Endothelial cell (in vitro differentiated cells): ENCODE data around the gene EIF4G3. TPM values are rescaled to one million over a fixed set of nuclear protein-coding genes. Genes with fewer than 3 reads are reported as not detected.

ENCODE experiments used
- DNase-seq: peaks from one replicate; pipeline ENCODE4 v3.0.0; 2021; ENCODE audit warnings: low spot score
- H3K27ac Mint-ChIP-seq: one replicate; pipeline ENCODE4 v1.8.0; 2021; ENCODE audit warnings: mixed read lengths, inconsistent platforms; ENCODE audit not compliant: unreplicated experiment
- H3K27me3 Mint-ChIP-seq: one replicate; pipeline ENCODE4 v1.8.0; 2021; ENCODE audit warnings: mild to moderate bottlenecking, moderate library complexity, mixed read lengths, inconsistent platforms; ENCODE audit not compliant: unreplicated experiment
- H3K36me3 Mint-ChIP-seq: one replicate; pipeline ENCODE4 v1.8.0; 2021; ENCODE audit warnings: mild to moderate bottlenecking, low read depth, mixed read lengths, inconsistent platforms; ENCODE audit not compliant: unreplicated experiment
- H3K4me1 Mint-ChIP-seq: one replicate; pipeline ENCODE4 v1.8.0; 2021; ENCODE audit warnings: mild to moderate bottlenecking, mixed read lengths, inconsistent platforms; ENCODE audit not compliant: unreplicated experiment
- H3K4me3 Mint-ChIP-seq: one replicate; pipeline ENCODE4 v1.8.0; 2021; ENCODE audit warnings: mild to moderate bottlenecking, mixed read lengths, inconsistent platforms; ENCODE audit not compliant: unreplicated experiment
- H3K9me3 Mint-ChIP-seq: one replicate; pipeline ENCODE4 v1.8.0; 2021; ENCODE audit warnings: mixed read lengths, inconsistent platforms; ENCODE audit not compliant: unreplicated experiment
- total RNA-seq: library from RNA; stranded (reverse); fragmentation: NEBNext Ultra II Directional; extraction: Animal tissue kit (Norgen Biotek cat#: 25700); gene quantifications from one replicate; pipeline ENCODE4 v1.2.1, GENCODE V29; 2021; ENCODE audit not compliant: unreplicated experiment
- TF ChIP-seq, protein P1 (sequence below): fragments of 200-600 bp; sonication (generic); IDR thresholded peaks from one replicate; pipeline ENCODE4 v1.5.0; 2021; ENCODE audit warnings: antibody characterized with exemption; ENCODE audit not compliant: unreplicated experiment

The EIF4G3 gene
- total RNA-seq, 1 donor from 2014 or later: 87.6 TPM

DNA sequence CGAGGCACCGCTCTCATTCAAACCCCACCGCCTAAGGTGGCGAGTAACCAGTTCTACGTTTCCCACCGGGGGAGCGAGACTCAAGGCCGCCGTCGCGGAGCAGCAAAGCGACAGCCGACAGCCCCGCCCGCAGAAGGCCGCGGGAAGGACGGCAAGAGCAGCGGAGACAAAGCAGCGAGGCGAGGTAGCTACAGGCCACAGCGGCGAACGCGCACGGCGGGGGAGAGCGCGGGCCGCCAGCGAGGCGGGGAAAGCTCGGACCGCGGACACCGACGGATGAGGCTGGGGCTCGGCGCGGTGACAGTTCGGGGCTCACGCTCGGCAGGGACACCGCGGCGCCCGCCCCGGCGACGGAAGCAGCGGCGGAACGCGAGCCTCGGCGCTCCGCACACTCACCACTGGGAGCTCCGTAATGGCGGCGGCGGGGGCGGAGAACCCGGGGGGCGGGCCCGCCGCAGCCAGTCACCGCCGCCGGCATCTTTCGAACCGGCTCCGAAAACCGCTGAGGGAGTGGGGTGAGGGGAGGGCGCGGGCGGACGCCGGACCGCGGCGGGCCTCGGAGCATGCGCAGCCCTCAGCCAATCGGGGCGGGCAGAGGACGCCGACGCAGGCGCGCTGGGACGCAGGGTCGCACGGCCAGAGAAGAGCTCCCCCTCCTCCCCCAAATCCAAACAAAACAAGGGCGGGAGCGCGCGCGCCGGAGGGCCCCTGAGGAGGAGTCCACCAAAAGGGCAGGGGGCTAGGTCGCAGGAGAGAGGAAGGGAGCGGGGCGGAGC lies 390.3 kb downstream of the EIF4G3 start:
- Mint-ChIP-seq H3K4me3 (peak overlapping the region; percentile 99), H3K4me1 (peaks cover 22% of the 10 kb centered on the region), H3K9me3 (no peaks in the 10 kb centered on the region), H3K27ac (peak overlapping the region; percentile 96), H3K27me3 (peaks cover 17% of the 10 kb centered on the region), H3K36me3 (peaks cover 11% of the 10 kb centered on the region)
- TF ChIP-seq, protein P1, sequence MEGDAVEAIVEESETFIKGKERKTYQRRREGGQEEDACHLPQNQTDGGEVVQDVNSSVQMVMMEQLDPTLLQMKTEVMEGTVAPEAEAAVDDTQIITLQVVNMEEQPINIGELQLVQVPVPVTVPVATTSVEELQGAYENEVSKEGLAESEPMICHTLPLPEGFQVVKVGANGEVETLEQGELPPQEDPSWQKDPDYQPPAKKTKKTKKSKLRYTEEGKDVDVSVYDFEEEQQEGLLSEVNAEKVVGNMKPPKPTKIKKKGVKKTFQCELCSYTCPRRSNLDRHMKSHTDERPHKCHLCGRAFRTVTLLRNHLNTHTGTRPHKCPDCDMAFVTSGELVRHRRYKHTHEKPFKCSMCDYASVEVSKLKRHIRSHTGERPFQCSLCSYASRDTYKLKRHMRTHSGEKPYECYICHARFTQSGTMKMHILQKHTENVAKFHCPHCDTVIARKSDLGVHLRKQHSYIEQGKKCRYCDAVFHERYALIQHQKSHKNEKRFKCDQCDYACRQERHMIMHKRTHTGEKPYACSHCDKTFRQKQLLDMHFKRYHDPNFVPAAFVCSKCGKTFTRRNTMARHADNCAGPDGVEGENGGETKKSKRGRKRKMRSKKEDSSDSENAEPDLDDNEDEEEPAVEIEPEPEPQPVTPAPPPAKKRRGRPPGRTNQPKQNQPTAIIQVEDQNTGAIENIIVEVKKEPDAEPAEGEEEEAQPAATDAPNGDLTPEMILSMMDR: no peak
- peak; percentile 96 for DNase-seq

DNA sequence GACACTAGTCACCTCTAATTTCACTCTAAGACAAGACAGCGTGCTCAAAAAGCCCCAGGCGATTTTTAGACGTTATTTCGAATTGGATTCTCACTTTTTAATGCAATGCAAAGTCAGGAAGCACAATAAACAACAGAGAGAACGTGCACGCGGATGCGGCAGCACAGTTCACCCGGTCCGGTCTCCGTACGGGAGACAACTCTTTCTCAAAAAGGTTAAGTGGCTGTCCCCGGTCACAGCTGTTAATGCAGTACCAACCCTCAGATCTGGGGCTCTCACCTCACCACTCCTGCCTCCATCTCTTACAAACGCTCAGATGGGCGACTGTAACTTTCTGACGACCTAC lies 390.8 kb downstream of the EIF4G3 start:
- Mint-ChIP-seq H3K27ac (peak overlapping the region; percentile 96), H3K9me3 (no peaks in the 10 kb centered on the region), H3K27me3 (peaks cover 17% of the 10 kb centered on the region), H3K36me3 (peaks cover 11% of the 10 kb centered on the region), H3K4me3 (peak overlapping the region; percentile 99), H3K4me1 (peaks cover 27% of the 10 kb centered on the region)
- TF ChIP-seq, protein P1: no peak
- no peak for DNase-seq

DNA sequence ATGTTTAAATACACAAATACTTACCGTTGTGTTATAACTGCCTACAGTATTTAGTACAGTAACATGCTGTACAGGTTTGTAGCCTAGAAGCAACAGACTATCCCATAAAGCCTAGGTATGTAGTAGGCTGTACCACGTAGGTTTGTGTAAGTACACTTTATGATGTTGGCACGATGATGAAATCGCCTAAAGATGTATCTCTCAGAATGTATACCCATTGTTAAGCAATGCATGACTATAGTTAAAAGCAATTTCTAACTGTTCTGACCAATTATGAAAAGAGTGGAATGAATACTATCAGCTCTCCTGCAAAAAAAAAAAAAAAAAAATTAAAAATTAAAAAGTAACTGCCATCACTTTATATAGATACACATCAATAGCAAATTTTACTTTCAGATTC lies 401.0 kb downstream of the EIF4G3 start:
- H3K4me3 Mint-ChIP-seq: no peak overlapping the region
- H3K4me1 Mint-ChIP-seq: no peaks in the 10 kb centered on the region
- DNase-seq: no peak
- H3K36me3 Mint-ChIP-seq: peaks cover 11% of the 10 kb centered on the region
- no peaks in the 10 kb centered on the region for H3K9me3 Mint-ChIP-seq
- TF ChIP-seq, protein P1: no peak
- H3K27ac Mint-ChIP-seq: no peak overlapping the region
- H3K27me3 Mint-ChIP-seq: peaks cover 1% of the 10 kb centered on the region

DNA sequence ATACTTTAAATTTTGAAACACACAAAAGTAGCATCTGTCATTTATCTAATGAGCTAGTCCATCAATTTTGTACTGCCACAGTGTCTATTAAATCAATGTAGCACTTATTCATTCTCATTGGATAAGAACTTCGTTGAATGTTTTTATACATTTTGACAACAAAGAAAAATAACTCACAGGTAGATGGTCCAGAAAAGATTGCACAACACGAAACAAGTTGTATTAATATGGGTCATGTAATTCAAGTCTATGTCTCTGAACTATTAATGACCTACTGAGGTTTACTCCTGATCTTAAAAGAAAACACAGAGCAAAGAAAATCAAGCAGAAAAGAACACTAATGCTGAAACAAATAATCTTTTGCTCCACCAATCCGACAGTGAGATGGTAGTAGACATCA lies 404.9 kb downstream of the EIF4G3 start:
- Mint-ChIP-seq H3K36me3 (peaks cover 15% of the 10 kb centered on the region), H3K4me1 (no peaks in the 10 kb centered on the region), H3K27me3 (no peaks in the 10 kb centered on the region), H3K27ac (no peak overlapping the region), H3K9me3 (no peaks in the 10 kb centered on the region), H3K4me3 (no peak overlapping the region)
- TF ChIP-seq, protein P1: no peak
- DNase-seq: no peak

DNA sequence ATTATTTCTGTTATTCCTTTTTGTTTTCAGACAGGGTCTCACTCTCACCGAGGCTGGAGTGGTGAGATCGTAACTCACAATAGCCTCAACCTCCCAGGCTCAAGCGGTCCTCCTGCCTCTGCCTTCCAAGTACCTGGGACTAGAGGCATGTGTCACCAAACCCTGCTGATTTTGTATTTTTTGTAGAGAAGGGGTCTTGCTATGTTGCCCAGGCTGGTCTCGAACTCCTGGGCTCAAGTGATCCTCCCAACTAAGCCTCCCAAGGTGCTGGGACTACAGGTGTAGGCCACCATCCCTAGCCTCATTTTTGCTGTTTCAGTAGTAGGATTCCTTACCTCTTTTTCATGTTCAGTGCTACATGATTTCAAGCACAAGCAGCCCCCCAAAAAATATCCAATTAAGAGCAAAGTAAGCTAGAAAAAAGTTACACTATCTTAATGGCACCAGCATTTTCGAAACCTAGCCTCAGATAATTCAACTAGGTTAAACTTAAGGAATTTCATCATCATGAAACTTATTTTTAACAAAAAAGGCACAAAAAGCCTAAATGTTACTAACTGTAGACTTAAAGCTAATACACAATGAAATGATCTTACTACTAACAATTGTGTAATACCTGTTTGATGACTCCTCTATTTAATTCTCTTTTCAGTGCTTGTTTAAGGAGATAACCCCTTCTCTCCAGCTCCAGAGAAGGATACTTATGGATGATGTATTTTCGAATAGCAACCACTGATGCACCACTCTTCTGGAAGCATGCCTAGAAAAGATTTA lies 406.2 kb downstream of the EIF4G3 start:
- H3K9me3 Mint-ChIP-seq: no peaks in the 10 kb centered on the region
- H3K4me3 Mint-ChIP-seq: no peak overlapping the region
- no peak for DNase-seq
- peaks cover 24% of the 10 kb centered on the region for H3K36me3 Mint-ChIP-seq
- no peaks in the 10 kb centered on the region for H3K4me1 Mint-ChIP-seq
- TF ChIP-seq, protein P1: no peak
- H3K27ac Mint-ChIP-seq: no peak overlapping the region
- no peaks in the 10 kb centered on the region for H3K27me3 Mint-ChIP-seq
